Smooth muscle cell (in vitro differentiated cells): Measurements from ENCODE around the gene DLGAP5. TPM values are rescaled to one million over a fixed set of nuclear protein-coding genes. Genes with fewer than 3 reads are reported as not detected.

ENCODE experiments used
- DNase-seq: peaks from one replicate; lab custom pipeline; 2025; ENCODE audit not compliant: unreplicated experiment; lab: John Stamatoyannopoulos, UW
- H2AFZ ChIP-seq: fragments of 200-600 bp; sonication (generic); 2 replicates; pipeline ENCODE4 v1.6.0; 2016; ENCODE audit warnings: antibody characterized with exemption, low read depth, mild to moderate bottlenecking
- H3F3A ChIP-seq: fragments of 200-600 bp; sonication (generic); 2 replicates; pipeline ENCODE4 v1.6.0; 2017; ENCODE audit warnings: antibody characterized with exemption, low read depth
- H3K27ac ChIP-seq: fragments of 200-600 bp; sonication (generic); 2 replicates; pipeline ENCODE4 v1.5.1; 2016; ENCODE audit warnings: low read depth, mild to moderate bottlenecking
- H3K27me3 ChIP-seq: fragments of 200-600 bp; sonication (generic); 2 replicates; pipeline ENCODE4 v1.6.1; 2016; ENCODE audit warnings: low read depth, mild to moderate bottlenecking
- H3K36me3 ChIP-seq: fragments of 200-600 bp; sonication (generic); 2 replicates; pipeline ENCODE4 v1.5.1; 2016; ENCODE audit warnings: low read depth
- H3K4me1 ChIP-seq: fragments of 200-600 bp; sonication (generic); 2 replicates; pipeline ENCODE4 v1.5.1; 2016; ENCODE audit warnings: low read depth
- H3K4me2 ChIP-seq: fragments of 200-600 bp; sonication (generic); 2 replicates; pipeline ENCODE4 v1.6.0; 2016; ENCODE audit warnings: mild to moderate bottlenecking
- H3K4me3 ChIP-seq: fragments of 200-600 bp; sonication (generic); 2 replicates; pipeline ENCODE4 v1.5.1; 2016; ENCODE audit warnings: mild to moderate bottlenecking
- H3K79me2 ChIP-seq: fragments of 200-600 bp; sonication (generic); 2 replicates; pipeline ENCODE4 v1.6.0; 2016; ENCODE audit warnings: low read depth, mild to moderate bottlenecking
- H3K9ac ChIP-seq: fragments of 200-600 bp; sonication (generic); 2 replicates; pipeline ENCODE4 v1.6.0; 2016; ENCODE audit warnings: low read depth
- H3K9me3 ChIP-seq: fragments of 200-600 bp; sonication (generic); replicated peaks from 2 replicates; pipeline ENCODE4 v1.5.1; 2016; ENCODE audit warnings: low read depth
- H4K20me1 ChIP-seq: fragments of 200-600 bp; sonication (generic); 2 replicates; pipeline ENCODE4 v1.6.0; 2016; ENCODE audit warnings: low read depth
- CTCF ChIP-seq: fragments of 200-600 bp; sonication (generic); IDR thresholded peaks from 2 replicates; pipeline ENCODE4 v1.5.1; 2017; ENCODE audit warnings: borderline replicate concordance, mild to moderate bottlenecking, antibody characterized with exemption; ENCODE audit not compliant: insufficient read depth, poor library complexity, severe bottlenecking
- WGBS: methylation state at CpG from one replicate; pipeline ENCODE4 v1.1.7; 2016; ENCODE audit warnings: low lambda C conversion rate; 5-methylcytosine and 5-hydroxymethylcytosine counted together
- polyA plus RNA-seq: library from polyadenylated mRNA; unstranded; fragments of >200 nt; fragmentation: Nextera tagmentation; extraction: Ambion mirVana; gene quantifications from 2 replicates; pipeline ENCODE4 v1.2.1, GENCODE V29; 2016
- total RNA-seq: library from RNA; depleted of rRNA; stranded (reverse); fragments of >200 nt; gene quantifications from 2 replicates; pipeline ENCODE4 v1.2.3, GENCODE V29; 2014

DLGAP5 gene
- total and polyA plus RNA-seq, 2 experiments from 2014 or later: 7.5 to 8.0 TPM

- no peak for TF ChIP-seq CTCF
- Histone ChIP-seq H3K27me3 (peaks cover 45% of the 10 kb centered on the region), H4K20me1 (no peaks in the 10 kb centered on the region), H3F3A (no peaks in the 10 kb centered on the region), H3K4me1 (peaks cover 7% of the 10 kb centered on the region), H3K4me3 (no peak overlapping the region), H3K36me3 (no peaks in the 10 kb centered on the region), H3K4me2 (no peak overlapping the region), H3K79me2 (no peaks in the 10 kb centered on the region), H3K27ac (peak overlapping the region; percentile 4), H3K9me3 (no peaks in the 10 kb centered on the region), H3K9ac (no peak overlapping the region), H2AFZ (no peak overlapping the region)
- 57% methylated on average over 12 of the region's 12 CpGs for WGBS
- DNase-seq: no peak
These were observed 46.8 kb upstream of the DLGAP5 start for GRCh38 chr14:55238019-55238680.

- 80% methylated on average over 3 of the region's 3 CpGs for WGBS
- no peak for TF ChIP-seq CTCF
- H4K20me1 ChIP-seq: no peaks in the 10 kb centered on the region
These were observed 42.2 kb upstream of the DLGAP5 start for GRCh38 chr14:55233591-55233990.

DNA sequence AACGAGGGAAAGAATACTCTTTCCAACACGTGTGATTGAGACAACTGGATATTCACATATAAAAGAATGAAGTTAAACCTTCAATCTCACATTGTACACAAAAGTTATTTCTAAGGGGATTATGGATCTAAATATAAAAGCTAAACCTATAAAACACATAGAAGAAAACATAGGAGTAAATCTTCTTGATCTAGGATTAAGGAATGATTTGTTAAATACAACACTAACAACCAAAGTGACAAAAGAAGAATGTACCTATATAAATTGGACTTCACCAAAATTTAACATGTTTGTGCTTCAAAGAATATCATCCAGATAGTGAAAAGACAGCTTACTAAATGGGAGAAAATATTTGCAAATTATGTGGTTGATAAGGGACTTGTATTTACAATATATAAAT is 36.9 kb upstream of the DLGAP5 start:
- no peak for TF ChIP-seq CTCF
- WGBS: 89% methylated on average over 2 of the region's 2 CpGs
- H3K9ac ChIP-seq: no peak overlapping the region
- H3F3A ChIP-seq: no peaks in the 10 kb centered on the region
- no peak overlapping the region for H3K27ac ChIP-seq
- peaks cover 9% of the 10 kb centered on the region for H3K27me3 ChIP-seq
- DNase-seq: no peak
- H2AFZ ChIP-seq: no peak overlapping the region
- no peak overlapping the region for H3K4me2 ChIP-seq
- H3K79me2 ChIP-seq: no peaks in the 10 kb centered on the region
- H3K4me1 ChIP-seq: no peaks in the 10 kb centered on the region
- H3K36me3 ChIP-seq: no peaks in the 10 kb centered on the region
- no peaks in the 10 kb centered on the region for H4K20me1 ChIP-seq
- H3K9me3 ChIP-seq: peaks cover 10% of the 10 kb centered on the region
- no peak overlapping the region for H3K4me3 ChIP-seq

More at GRCh38 chr14:55233591-55233990, 42.2 kb upstream of the DLGAP5 start:
- no peaks in the 10 kb centered on the region for H3F3A ChIP-seq
- H3K27me3 ChIP-seq: peaks cover 30% of the 10 kb centered on the region
- H2AFZ ChIP-seq: no peak overlapping the region
- no peaks in the 10 kb centered on the region for H3K79me2 ChIP-seq
- no peak overlapping the region for H3K27ac ChIP-seq
- no peaks in the 10 kb centered on the region for H3K36me3 ChIP-seq
- no peak overlapping the region for H3K9ac ChIP-seq
- no peaks in the 10 kb centered on the region for H3K9me3 ChIP-seq
- H3K4me2 ChIP-seq: no peak overlapping the region
- no peaks in the 10 kb centered on the region for H3K4me1 ChIP-seq
- no peak for DNase-seq
- no peak overlapping the region for H3K4me3 ChIP-seq

DNA sequence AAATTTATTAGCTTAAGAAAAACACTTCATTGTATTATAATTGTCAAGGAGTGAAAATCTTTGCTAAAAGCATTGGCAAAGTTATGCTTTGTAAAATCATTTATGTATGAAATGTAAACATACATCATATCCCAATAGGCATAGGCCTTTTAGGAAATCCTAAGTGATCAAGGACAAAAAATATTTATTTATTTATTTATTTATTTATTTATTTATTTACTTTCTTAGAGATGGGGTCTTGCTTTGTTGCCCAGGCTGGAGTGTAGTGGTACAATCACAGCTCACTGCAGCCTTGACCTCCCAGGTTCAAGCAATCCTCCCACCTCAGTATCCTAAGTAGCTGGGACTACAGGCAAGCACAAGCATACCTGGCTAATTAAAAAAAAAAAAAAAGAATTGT is 32.0 kb upstream of the DLGAP5 start:
- H3F3A ChIP-seq: no peaks in the 10 kb centered on the region
- DNase-seq: no peak
- H3K9ac ChIP-seq: no peak overlapping the region
- H3K27me3 ChIP-seq: no peaks in the 10 kb centered on the region
- H3K9me3 ChIP-seq: peaks cover 10% of the 10 kb centered on the region
- H4K20me1 ChIP-seq: no peaks in the 10 kb centered on the region
- peaks cover 4% of the 10 kb centered on the region for H3K4me1 ChIP-seq
- no peaks in the 10 kb centered on the region for H3K79me2 ChIP-seq
- no peak for TF ChIP-seq CTCF
- H2AFZ ChIP-seq: no peak overlapping the region
- no peak overlapping the region for H3K4me3 ChIP-seq
- H3K27ac ChIP-seq: no peak overlapping the region
- H3K36me3 ChIP-seq: no peaks in the 10 kb centered on the region
- no peak overlapping the region for H3K4me2 ChIP-seq
